K562 (cell line): ENCODE measurements around the gene ACY1. TPM values are rescaled to one million over a fixed set of nuclear protein-coding genes. Genes with fewer than 3 reads are reported as not detected.

Experiments used
- ATAC-seq: fragments of 200-7000 bp; cut with Tn5 transposase; 3 replicates; pipeline ENCODE4 v1.9.1; 2020; ENCODE audit warnings: moderate library complexity
- BruUV-seq: library from RNA; stranded (reverse); fragments of 400-500 nt; replicated peaks from 2 replicates; lab custom pipeline; 2021; lab: Mats Ljungman, UMichigan
- CTCF ChIA-PET: fragments of 300-600 bp; formaldehyde crosslinking; extraction: SDS; loops from one replicate; lab custom pipeline; 2021; ENCODE audit warnings: low intra/inter-chr PET ratio; lab: Yijun Ruan, JAX
- POLR2A ChIA-PET: fragments of 300-600, 350-650 bp; sonication (Branson Sonifier 250); formaldehyde crosslinking; extraction: SDS; loops from one replicate; lab custom pipeline; 2021; ENCODE audit warnings: antibody characterized with exemption, inconsistent platforms; lab: Yijun Ruan, JAX
- DNase-seq, 4 experiments: peaks; one replicate each; pipeline versions ENCODE4 v3.0.0 to v3.0.0-alpha.2; 2011 to 2018; ENCODE audit warnings: low spot score in 3 of 4, mixed read lengths in 3 of 4; ENCODE audit errors: extremely low read depth in 1 of 4
- FAIRE-seq: peaks from 2 replicates; lab custom pipeline; 2011; peaks lifted over from hg19 to GRCh38; lab: Jason Lieb, UNC
- H2AFZ ChIP-seq: 2 replicates; pipeline ENCODE4 v1.6.0; 2011; ENCODE audit warnings: low read depth, low read length, control low read depth, inconsistent platforms
- H3K27ac ChIP-seq: fragments of 200-600 bp; 3 replicates; pipeline ENCODE4 v1.8.0; 2011; ENCODE audit warnings: low read depth, mild to moderate bottlenecking, control low read depth, inconsistent platforms, low read length, moderate library complexity, mixed read lengths; ENCODE audit errors: extremely low read depth
- H3K27me3 ChIP-seq, 2 experiments: fragments of 300-600 bp in 1 of 2; 2 replicates in 1 of 2; 3 replicates in 1 of 2; pipeline versions ENCODE4 v1.6.0 to v1.8.0; 2011; ENCODE audit warnings: inconsistent platforms in 2 of 2, low read length in 2 of 2, mild to moderate bottlenecking in 1 of 2, mixed read lengths in 1 of 2, moderate library complexity in 1 of 2; ENCODE audit not compliant: control insufficient read depth in 2 of 2, insufficient read depth in 2 of 2
- H3K36me3 ChIP-seq: fragments of 300-600 bp; 3 replicates; pipeline ENCODE4 v1.8.0; 2011; ENCODE audit warnings: mild to moderate bottlenecking, low read length, inconsistent platforms; ENCODE audit not compliant: control insufficient read depth, insufficient read depth
- H3K4me1 ChIP-seq, 2 experiments: fragments of 200-600 bp in 1 of 2; replicated peaks in 1 of 2; 2 replicates in 1 of 2; 3 replicates in 1 of 2; pipeline versions ENCODE4 v1.5.1 to v1.8.0; 2011; ENCODE audit warnings: inconsistent platforms in 2 of 2, low read length in 2 of 2, mild to moderate bottlenecking in 1 of 2, mixed read lengths in 1 of 2, moderate library complexity in 1 of 2; ENCODE audit not compliant: control insufficient read depth in 2 of 2, insufficient read depth in 2 of 2
- H3K4me2 ChIP-seq: 2 replicates; pipeline ENCODE4 v1.6.1; 2011; ENCODE audit warnings: low read length, control low read depth, inconsistent platforms, mixed read lengths; ENCODE audit not compliant: insufficient read depth
- H3K4me3 ChIP-seq: fragments of 200-600 bp; sonication (generic), shearing (Covaris generic); 2 replicates; pipeline ENCODE4 v1.5.1; 2016; ENCODE audit warnings: control low read depth, inconsistent platforms
- H3K79me2 ChIP-seq: fragments of 200-600 bp; 3 replicates; pipeline ENCODE4 v1.8.0; 2011; ENCODE audit warnings: low read length, inconsistent platforms; ENCODE audit not compliant: control insufficient read depth, insufficient read depth
- H3K9ac ChIP-seq, 2 experiments: 2 replicates each; pipeline versions ENCODE4 v1.6.0 to v1.6.1; 2011; ENCODE audit warnings: low read depth in 2 of 2, low read length in 2 of 2, control low read depth in 1 of 2, inconsistent platforms in 1 of 2, mild to moderate bottlenecking in 1 of 2, mixed read lengths in 1 of 2; ENCODE audit not compliant: insufficient read depth in 1 of 2
- H3K9me1 ChIP-seq: one replicate; pipeline ENCODE4 v1.6.0; 2011; ENCODE audit warnings: inconsistent platforms, mild to moderate bottlenecking, low read length, moderate library complexity; ENCODE audit not compliant: control insufficient read depth, insufficient read depth
- H3K9me3 ChIP-seq: replicated peaks from 2 replicates; pipeline ENCODE4 v1.5.1; 2011; ENCODE audit warnings: low read depth, low read length, inconsistent platforms; ENCODE audit not compliant: control insufficient read depth, insufficient read depth
- H4K20me1 ChIP-seq: replicated peaks from 2 replicates; pipeline ENCODE4 v1.6.1; 2011; ENCODE audit warnings: low read length, inconsistent platforms, mixed read lengths; ENCODE audit not compliant: control insufficient read depth, insufficient read depth
- ATF1 ChIP-seq, 2 experiments: fragments of 450-650 bp in 1 of 2; IDR thresholded peaks; 2 replicates each; pipeline ENCODE4 v1.6.1; 2016; ENCODE audit warnings: missing compliant biosample characterization in 1 of 2, missing genetic modification characterization in 1 of 2
- CXXC5 ChIP-seq: fragments of 250-450 bp; sonication (Bioruptor Pico); IDR thresholded peaks from 2 replicates; pipeline ENCODE4 v1.8.0; 2022; ENCODE audit warnings: inconsistent platforms, mild to moderate bottlenecking, moderate library complexity
- GTF2F1 ChIP-seq: IDR thresholded peaks from 2 replicates; pipeline ENCODE4 v1.6.1; 2011; ENCODE audit warnings: low read depth, low read length, improper control_type of control experiment
- MAFG ChIP-seq: fragments of 450-650 bp; conservative IDR thresholded peaks from 2 replicates; pipeline ENCODE4 v1.6.1; 2016; ENCODE audit warnings: missing genetic modification characterization, missing compliant biosample characterization
- MED1 ChIP-seq: sonication (generic); formaldehyde crosslinking; IDR thresholded peaks from 2 replicates; pipeline ENCODE4 v1.8.1; 2023; ENCODE audit warnings: missing genetic modification reagents, borderline replicate concordance
- NR2C1 ChIP-seq, 2 experiments: fragments of 450-650 bp; IDR thresholded peaks; 2 replicates each; pipeline ENCODE4 v1.6.1; 2017; ENCODE audit warnings: mild to moderate bottlenecking in 2 of 2, antibody characterized with exemption in 1 of 2, inconsistent platforms in 1 of 2, missing compliant biosample characterization in 1 of 2, missing genetic modification characterization in 1 of 2
- RB1 ChIP-seq: fragments of 450-650 bp; IDR thresholded peaks from 2 replicates; pipeline ENCODE4 v1.6.1; 2017; ENCODE audit warnings: low read depth, mild to moderate bottlenecking
- SP1 ChIP-seq: sonication (generic); formaldehyde crosslinking; IDR thresholded peaks from 2 replicates; pipeline ENCODE4 v1.8.1; 2022; ENCODE audit warnings: mild to moderate bottlenecking, missing genetic modification reagents
- TAF7 ChIP-seq: fragments of 450-650 bp; IDR thresholded peaks from 2 replicates; pipeline ENCODE4 v1.6.1; 2016; ENCODE audit warnings: missing genetic modification characterization, missing compliant biosample characterization
- TGIF2 ChIP-seq: sonication (generic); formaldehyde crosslinking; IDR thresholded peaks from 2 replicates; pipeline ENCODE4 v1.8.1; 2022; ENCODE audit warnings: mild to moderate bottlenecking, missing genetic modification reagents, moderate library complexity
- XRCC5 ChIP-seq: fragments of 200-400 bp; formaldehyde crosslinking; IDR thresholded peaks from 2 replicates; pipeline ENCODE4 v1.6.1; 2017; ENCODE audit warnings: low read depth, mild to moderate bottlenecking, low read length
- WGBS: fragments of 100-300 bp; shearing (Covaris generic); methylation state at CpG from one replicate; pipeline ENCODE4 v1.1.6; 2016; ENCODE audit warnings: low coverage, mixed read lengths; ENCODE audit not compliant: insufficient coverage; ENCODE audit errors: missing lambda C conversion rate; 5-methylcytosine and 5-hydroxymethylcytosine counted together
- in situ Hi-C: fragments of 300-500 bp; cut with MboI; formaldehyde crosslinking; loops from 4 replicates; pipeline ENCODE4 v1.15.0; 2018; ENCODE audit warnings: inconsistent platforms, mixed read lengths
- intact Hi-C: fragments of 100-400 bp; cut with micrococcal nuclease; formaldehyde crosslinking; loops from 2 replicates; pipeline ENCODE4 v1.14.2; 2022
- polyA plus RNA-seq, 8 experiments: library from polyadenylated mRNA; depleted of rRNA in 4 of 8; stranded (reverse) in 5 of 8; unstranded in 3 of 8; fragments of >200 nt; fragmentation: Nextera tagmentation in 2 of 8; fragmentation: Illumina TruSeq in 1 of 8; extraction: Ambion mirVana in 2 of 8; extraction: Trizol in 1 of 8; gene quantifications; 2 replicates each; pipeline versions ENCODE4 v1.2.1 to v1.2.3, GENCODE V29; 2011 to 2014; ENCODE audit warnings: inconsistent platforms in 1 of 8, missing spikeins in 1 of 8
- total RNA-seq, 7 experiments: library from RNA; depleted of rRNA in 6 of 7; stranded (reverse); fragments of >200 nt in 6 of 7; fragmentation: Illumina TruSeq in 2 of 7; extraction: Trizol in 2 of 7; gene quantifications; 2 replicates each; pipeline versions ENCODE4 v1.2.1 to v1.2.3, GENCODE V29; 2011 to 2021; ENCODE audit warnings: low replicate concordance in 1 of 7
- TF ChIP-seq, protein P1 (sequence below): fragments of 250-450 bp; sonication (Bioruptor Pico); IDR thresholded peaks from 2 replicates; pipeline ENCODE4 v1.8.0; 2022; ENCODE audit warnings: inconsistent platforms, mild to moderate bottlenecking, moderate library complexity, borderline replicate concordance
- TF ChIP-seq, protein P2 (sequence below): fragments of 450-650 bp; IDR thresholded peaks from 2 replicates; pipeline ENCODE4 v1.6.1; 2016; ENCODE audit warnings: antibody characterized with exemption
- TF ChIP-seq, protein P3 (sequence below): sonication (generic); formaldehyde crosslinking; IDR thresholded peaks from 2 replicates; pipeline ENCODE4 v1.8.1; 2022; ENCODE audit warnings: missing genetic modification reagents

ACY1 gene
- total and polyA plus RNA-seq, 9 of the 15 experiments (the other 6 are each of a cell fraction or from before 2014, with no cell fraction given), result 70.7 to 195 (median 123) TPM

DNA sequence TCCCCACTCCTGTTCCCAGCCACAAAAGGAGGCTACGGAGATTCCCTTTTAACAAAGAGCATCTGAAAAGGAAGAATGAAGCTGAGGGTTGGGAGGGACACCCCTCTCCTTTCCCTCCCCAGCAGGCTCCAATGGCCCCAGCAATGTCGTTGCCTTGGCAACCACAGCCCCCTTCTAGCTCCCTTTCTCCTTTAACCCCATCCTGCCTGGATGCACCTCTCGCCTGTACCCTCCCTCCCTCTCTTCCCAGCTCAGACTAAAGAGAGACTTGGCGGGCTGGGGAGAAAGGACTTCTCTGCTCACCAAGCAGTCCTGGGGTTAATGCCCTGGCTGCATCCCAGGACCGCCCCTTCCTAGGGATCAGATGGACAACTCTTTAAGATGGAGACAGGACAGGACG is 19.4 kb downstream of the ACY1 start:
- Histone ChIP-seq H3K4me3 (no peak overlapping the region), H3K36me3 (no peaks in the 10 kb centered on the region), H3K4me1 (peaks cover 32 to 47% of the 10 kb centered on the region in 2 experiments), H3K9me3 (no peaks in the 10 kb centered on the region), H4K20me1 (no peaks in the 10 kb centered on the region), H3K27ac (no peak overlapping the region), H2AFZ (no peak overlapping the region), H3K9me1 (no peaks in the 10 kb centered on the region), H3K79me2 (no peaks in the 10 kb centered on the region), H3K4me2 (no peak overlapping the region), H3K9ac (no peak overlapping the region), H3K27me3 (no peaks in the 10 kb centered on the region)
- intact Hi-C loops (loop anchor here (5.0 kb wide), 5 partner anchors 50 to 445 kb away; partner anchors contain the start of genes GLYCTK and SEMA3G), in situ Hi-C loops (loop anchor here (5.0 to 25.0 kb wide), 2 partner anchors 125 to 385 kb away; no protein-coding TSS in a partner anchor)
- ATAC-seq (no peak), FAIRE-seq (no peak), DNase-seq (no peak)
- no TSS peak for BruUV-seq
- WGBS, result 10% methylated on average over 3 of the region's 6 CpGs
- POLR2A ChIA-PET, result interaction anchor here (0.7 to 1.1 kb wide), 3 partner anchors 107 to 225 kb away, joined by 3 read pairs; no protein-coding TSS in a partner anchor
- TF ChIP-seq MAFG (tag) (no peak), GTF2F1 (no peak), CXXC5 (CRISPR knock-in tag) (no peak), MED1 (no peak), ATF1 (CRISPR knock-in tag; IDR thresholded peaks at IDR 0.05) (no peak), ATF1 (tag; IDR thresholded peaks at IDR 0.05) (no peak), XRCC5 (no peak), NR2C1 (IDR thresholded peaks at IDR 0.05) (no peak), NR2C1 (tag; IDR thresholded peaks at IDR 0.05) (no peak), TGIF2 (CRISPR knock-in tag) (no peak), TAF7 (no peak), SP1 (CRISPR knock-in tag) (no peak), RB1 (no peak)
- TF ChIP-seq, protein P1, sequence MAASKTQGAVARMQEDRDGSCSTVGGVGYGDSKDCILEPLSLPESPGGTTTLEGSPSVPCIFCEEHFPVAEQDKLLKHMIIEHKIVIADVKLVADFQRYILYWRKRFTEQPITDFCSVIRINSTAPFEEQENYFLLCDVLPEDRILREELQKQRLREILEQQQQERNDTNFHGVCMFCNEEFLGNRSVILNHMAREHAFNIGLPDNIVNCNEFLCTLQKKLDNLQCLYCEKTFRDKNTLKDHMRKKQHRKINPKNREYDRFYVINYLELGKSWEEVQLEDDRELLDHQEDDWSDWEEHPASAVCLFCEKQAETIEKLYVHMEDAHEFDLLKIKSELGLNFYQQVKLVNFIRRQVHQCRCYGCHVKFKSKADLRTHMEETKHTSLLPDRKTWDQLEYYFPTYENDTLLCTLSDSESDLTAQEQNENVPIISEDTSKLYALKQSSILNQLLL (CRISPR knock-in tag), result no peak
- TF ChIP-seq, protein P2, sequence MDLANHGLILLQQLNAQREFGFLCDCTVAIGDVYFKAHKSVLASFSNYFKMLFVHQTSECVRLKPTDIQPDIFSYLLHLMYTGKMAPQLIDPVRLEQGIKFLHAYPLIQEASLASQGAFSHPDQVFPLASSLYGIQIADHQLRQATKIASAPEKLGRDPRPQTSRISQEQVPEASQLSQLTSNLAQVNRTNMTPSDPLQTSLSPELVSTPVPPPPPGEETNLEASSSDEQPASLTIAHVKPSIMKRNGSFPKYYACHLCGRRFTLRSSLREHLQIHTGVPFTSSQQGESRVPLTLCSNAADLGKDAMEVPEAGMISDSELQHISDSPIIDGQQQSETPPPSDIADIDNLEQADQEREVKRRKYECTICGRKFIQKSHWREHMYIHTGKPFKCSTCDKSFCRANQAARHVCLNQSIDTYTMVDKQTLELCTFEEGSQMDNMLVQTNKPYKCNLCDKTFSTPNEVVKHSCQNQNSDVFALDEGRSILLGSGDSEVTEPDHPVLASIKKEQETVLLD, result no peak
- TF ChIP-seq, protein P3, sequence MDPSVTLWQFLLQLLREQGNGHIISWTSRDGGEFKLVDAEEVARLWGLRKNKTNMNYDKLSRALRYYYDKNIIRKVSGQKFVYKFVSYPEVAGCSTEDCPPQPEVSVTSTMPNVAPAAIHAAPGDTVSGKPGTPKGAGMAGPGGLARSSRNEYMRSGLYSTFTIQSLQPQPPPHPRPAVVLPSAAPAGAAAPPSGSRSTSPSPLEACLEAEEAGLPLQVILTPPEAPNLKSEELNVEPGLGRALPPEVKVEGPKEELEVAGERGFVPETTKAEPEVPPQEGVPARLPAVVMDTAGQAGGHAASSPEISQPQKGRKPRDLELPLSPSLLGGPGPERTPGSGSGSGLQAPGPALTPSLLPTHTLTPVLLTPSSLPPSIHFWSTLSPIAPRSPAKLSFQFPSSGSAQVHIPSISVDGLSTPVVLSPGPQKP (CRISPR knock-in tag), result no peak
- CTCF ChIA-PET, result interaction anchor here (0.6 to 5.3 kb wide), 6 partner anchors 50 to 382 kb away, joined by 3 to 36 read pairs (median 4); no protein-coding TSS in a partner anchor
